ENCODE measurements around the gene ATXN1. TPM values are rescaled to one million over a fixed set of nuclear protein-coding genes. Genes with fewer than 3 reads are reported as not detected.
A peak's percentile ranks its signal among the peaks of the same experiment; 100 is the strongest.

The ATXN1 gene
- total RNA-seq, 1 experiment from 2014 or later, result 5.6 TPM

DNA sequence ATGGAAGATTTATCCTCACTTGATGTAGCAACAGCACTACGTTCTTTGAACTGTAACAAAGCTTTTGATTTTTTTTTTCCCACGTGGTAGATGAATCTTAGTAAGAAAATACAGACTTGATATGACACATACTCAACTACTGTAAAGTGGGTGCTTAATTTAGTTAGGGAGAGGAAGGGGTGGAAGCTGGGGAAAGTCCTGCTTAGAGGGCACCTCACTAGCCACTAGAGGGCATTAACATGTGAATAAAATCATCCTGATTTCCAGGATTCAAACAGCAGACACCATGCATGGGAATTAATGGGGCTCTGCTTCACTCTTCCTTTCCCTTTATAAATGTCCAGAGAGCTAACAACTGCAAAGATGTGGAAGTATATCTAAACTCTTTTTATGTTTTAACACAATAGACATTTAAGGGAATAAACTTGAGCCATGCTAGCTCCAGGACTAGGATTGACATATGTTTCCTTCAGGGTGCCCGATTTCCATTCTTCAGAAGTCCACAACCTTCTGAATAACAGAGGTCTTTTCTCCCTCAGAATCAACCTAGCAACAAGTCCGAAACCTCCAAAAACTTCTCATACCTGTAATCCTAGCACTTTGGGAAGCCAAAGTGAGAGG lies 250.1 kb downstream of the ATXN1 start:
- H3K4me1 Mint-ChIP-seq, result peaks cover 21% of the 10 kb centered on the region in 2 experiments
- no peak overlapping the region for H2BK5ac ChIP-seq (ENCODE audit: insufficient read length, low read length)
- H3K79me1 ChIP-seq (ENCODE audit: insufficient read depth, low read depth, low read length, poor library complexity, severe bottlenecking), result no peaks in the 10 kb centered on the region
- no peak overlapping the region for H3K4me3 Mint-ChIP-seq
- no peak overlapping the region for H2BK15ac ChIP-seq (ENCODE audit: low read depth, low read length)
- H3K18ac ChIP-seq (ENCODE audit: insufficient read length, low read depth, low read length), result no peak overlapping the region
- H4K8ac ChIP-seq (replicated peaks; ENCODE audit: insufficient read length, low read depth, low read length), result no peak overlapping the region
- H3K79me2 ChIP-seq (ENCODE audit: insufficient read depth, low read length), result no peaks in the 10 kb centered on the region
- no peak overlapping the region for H3K14ac ChIP-seq (ENCODE audit: insufficient read depth, low read length)
- WGBS (ENCODE audit: extremely low coverage, insufficient read length, low lambda C conversion rate), result no CpG with 5 or more reads among the region's 4 CpGs
- no peak overlapping the region for H3K23ac ChIP-seq (ENCODE audit: insufficient read length, low read depth, low read length)
- H2AFZ ChIP-seq (ENCODE audit: low read length), result no peak overlapping the region
- H2AK5ac ChIP-seq (ENCODE audit: insufficient read length, low read length), result no peak overlapping the region
- no peaks in the 10 kb centered on the region for H4K20me1 ChIP-seq (ENCODE audit: control insufficient read depth, insufficient read depth, insufficient read length)
- H3K56ac ChIP-seq (ENCODE audit: insufficient read length, low read depth, low read length), result no peak overlapping the region
- H3K4me1 ChIP-seq (ENCODE audit: insufficient read depth, low read length), result peaks cover 3% of the 10 kb centered on the region; the same call in 1 of the 2 replicates
- H4K91ac ChIP-seq (ENCODE audit: insufficient read length, low read depth, low read length), result no peak overlapping the region
- no peak overlapping the region for H3K27ac ChIP-seq (ENCODE audit: insufficient read length, low read depth, low read length)
- no peak for DNase-seq
- no peaks in the 10 kb centered on the region for H3K27me3 Mint-ChIP-seq (ENCODE audit: low read depth)
- no peak overlapping the region for H3K9ac ChIP-seq (ENCODE audit: extremely low read depth, insufficient read length, low read length)
- H2BK20ac ChIP-seq (ENCODE audit: low read depth, low read length, poor library complexity, severe bottlenecking), result no peak overlapping the region
- H2BK12ac ChIP-seq (ENCODE audit: insufficient read length, low read depth, low read length), result no peak overlapping the region
- H3K4ac ChIP-seq (ENCODE audit: low read depth, low read length), result no peak overlapping the region
- H3K9me3 ChIP-seq (ENCODE audit: control insufficient read depth, low read depth, low read length), result no peaks in the 10 kb centered on the region
- no peaks in the 10 kb centered on the region for H3K27me3 ChIP-seq (ENCODE audit: insufficient read depth, low read length)
- no peak overlapping the region for H3T11ph ChIP-seq (ENCODE audit: low read length)
- H3K9me3 Mint-ChIP-seq, result no peaks in the 10 kb centered on the region; a peak in 1 of 5 replicates
- H2BK120ac ChIP-seq (ENCODE audit: low read depth, low read length, poor library complexity, severe bottlenecking), result no peak overlapping the region
- no peak overlapping the region for H3K4me2 ChIP-seq (ENCODE audit: insufficient read depth, insufficient read length, low read length)
- H3K36me3 Mint-ChIP-seq (ENCODE audit: insufficient read depth in 1 of 3, low read depth in 3 of 3), result no peaks in the 10 kb centered on the region
- no peaks in the 10 kb centered on the region for H3K23me2 ChIP-seq (ENCODE audit: insufficient read length, low read depth, low read length, poor library complexity, severe bottlenecking)
- H4K5ac ChIP-seq (ENCODE audit: insufficient read length, low read depth, low read length), result no peak overlapping the region
- TF ChIP-seq, protein P1, sequence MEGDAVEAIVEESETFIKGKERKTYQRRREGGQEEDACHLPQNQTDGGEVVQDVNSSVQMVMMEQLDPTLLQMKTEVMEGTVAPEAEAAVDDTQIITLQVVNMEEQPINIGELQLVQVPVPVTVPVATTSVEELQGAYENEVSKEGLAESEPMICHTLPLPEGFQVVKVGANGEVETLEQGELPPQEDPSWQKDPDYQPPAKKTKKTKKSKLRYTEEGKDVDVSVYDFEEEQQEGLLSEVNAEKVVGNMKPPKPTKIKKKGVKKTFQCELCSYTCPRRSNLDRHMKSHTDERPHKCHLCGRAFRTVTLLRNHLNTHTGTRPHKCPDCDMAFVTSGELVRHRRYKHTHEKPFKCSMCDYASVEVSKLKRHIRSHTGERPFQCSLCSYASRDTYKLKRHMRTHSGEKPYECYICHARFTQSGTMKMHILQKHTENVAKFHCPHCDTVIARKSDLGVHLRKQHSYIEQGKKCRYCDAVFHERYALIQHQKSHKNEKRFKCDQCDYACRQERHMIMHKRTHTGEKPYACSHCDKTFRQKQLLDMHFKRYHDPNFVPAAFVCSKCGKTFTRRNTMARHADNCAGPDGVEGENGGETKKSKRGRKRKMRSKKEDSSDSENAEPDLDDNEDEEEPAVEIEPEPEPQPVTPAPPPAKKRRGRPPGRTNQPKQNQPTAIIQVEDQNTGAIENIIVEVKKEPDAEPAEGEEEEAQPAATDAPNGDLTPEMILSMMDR (conservative IDR thresholded peaks at IDR 0.05), result peak; percentile 70
- no peak overlapping the region for H3K27ac Mint-ChIP-seq
